Vagina (tissue), 2 donors: ENCODE results near the gene PSG6.
"Not testable (repeated sequence)": the region's sequence is repeated elsewhere in the genome, so short reads cannot be mapped to it uniquely, and the experiment has no call there.

Source experiments
- POLR2A ChIP-seq, 2 donors: fragments of 450-650 bp; IDR thresholded peaks; one replicate each; pipeline ENCODE4 v1.6.1; 2017; ENCODE audit warnings: antibody characterized with exemption in 2 of 2, mild to moderate bottlenecking in 2 of 2, moderate library complexity in 2 of 2
- TF ChIP-seq, protein P1 (sequence below), 3 experiments: fragments of 450-650 bp in 2 of 3; fragments of 200-600 bp in 1 of 3; sonication (generic) in 1 of 3; IDR thresholded peaks; one replicate each; pipeline ENCODE4 v1.5.1; 2017 to 2019; ENCODE audit warnings: antibody characterized with exemption in 3 of 3, mild to moderate bottlenecking in 2 of 3, moderate library complexity in 2 of 3

DNA sequence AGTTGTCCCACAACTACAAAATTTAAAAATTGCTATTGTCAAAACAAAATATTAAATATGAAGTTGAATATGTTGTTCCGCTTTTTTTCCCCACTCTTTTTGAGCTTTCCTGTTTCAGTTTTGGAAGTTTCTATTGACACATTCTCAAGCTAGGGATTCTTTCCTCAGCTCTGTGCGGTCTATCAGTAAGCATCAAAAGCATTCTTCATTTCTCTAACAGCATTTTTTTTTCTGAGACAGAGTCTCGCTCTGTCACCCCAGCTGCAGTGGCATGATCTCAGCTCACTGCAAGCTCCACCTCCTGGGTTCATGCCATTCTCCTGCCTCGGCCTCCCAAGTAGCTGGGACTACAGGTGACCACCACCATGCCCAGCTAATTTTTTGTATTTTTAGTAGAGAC, 4.8 kb downstream of the PSG6 start:
- TF ChIP-seq POLR2A (IDR thresholded peaks at IDR 0.05), result not testable (repeated sequence)
- TF ChIP-seq, protein P1, sequence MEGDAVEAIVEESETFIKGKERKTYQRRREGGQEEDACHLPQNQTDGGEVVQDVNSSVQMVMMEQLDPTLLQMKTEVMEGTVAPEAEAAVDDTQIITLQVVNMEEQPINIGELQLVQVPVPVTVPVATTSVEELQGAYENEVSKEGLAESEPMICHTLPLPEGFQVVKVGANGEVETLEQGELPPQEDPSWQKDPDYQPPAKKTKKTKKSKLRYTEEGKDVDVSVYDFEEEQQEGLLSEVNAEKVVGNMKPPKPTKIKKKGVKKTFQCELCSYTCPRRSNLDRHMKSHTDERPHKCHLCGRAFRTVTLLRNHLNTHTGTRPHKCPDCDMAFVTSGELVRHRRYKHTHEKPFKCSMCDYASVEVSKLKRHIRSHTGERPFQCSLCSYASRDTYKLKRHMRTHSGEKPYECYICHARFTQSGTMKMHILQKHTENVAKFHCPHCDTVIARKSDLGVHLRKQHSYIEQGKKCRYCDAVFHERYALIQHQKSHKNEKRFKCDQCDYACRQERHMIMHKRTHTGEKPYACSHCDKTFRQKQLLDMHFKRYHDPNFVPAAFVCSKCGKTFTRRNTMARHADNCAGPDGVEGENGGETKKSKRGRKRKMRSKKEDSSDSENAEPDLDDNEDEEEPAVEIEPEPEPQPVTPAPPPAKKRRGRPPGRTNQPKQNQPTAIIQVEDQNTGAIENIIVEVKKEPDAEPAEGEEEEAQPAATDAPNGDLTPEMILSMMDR (IDR thresholded peaks at IDR 0.05), result not testable (repeated sequence)
